CD14-positive monocyte (primary cell): ENCODE results near the gene ELAVL2. TPM values are rescaled to one million over a fixed set of nuclear protein-coding genes. Genes with fewer than 3 reads are reported as not detected.

Source experiments
- DNase-seq, 3 donors: peaks; one replicate each; pipeline ENCODE4 v3.0.0-alpha.2; 2011 to 2022
- H2AFZ ChIP-seq: 2 replicates; pipeline ENCODE4 v1.6.0; 2012; ENCODE audit warnings: mild to moderate bottlenecking, low read depth, low read length, inconsistent platforms; ENCODE audit not compliant: insufficient read depth, poor library complexity, severe bottlenecking
- H3K27ac ChIP-seq, 2 donors: 1 replicate in 1 of 2; 2 replicates in 1 of 2; pipeline ENCODE4 v1.5.1; 2012 to 2013; ENCODE audit warnings: low read length in 2 of 2, control low read depth in 1 of 2, inconsistent platforms in 1 of 2, low read depth in 1 of 2, mild to moderate bottlenecking in 1 of 2
- H3K27me3 ChIP-seq, 2 donors: one replicate each; pipeline versions ENCODE4 v1.6.0 to v1.6.1; 2011 to 2013; ENCODE audit warnings: low read length in 2 of 2; ENCODE audit not compliant: control insufficient read depth in 2 of 2, insufficient read depth in 2 of 2
- H3K36me3 ChIP-seq, 2 donors: replicated peaks in 1 of 2; 1 replicate in 1 of 2; 2 replicates in 1 of 2; pipeline versions ENCODE4 v1.5.1 to v1.6.1; 2012 to 2013; ENCODE audit warnings: low read length in 2 of 2, control low read depth in 1 of 2, inconsistent platforms in 1 of 2, mild to moderate bottlenecking in 1 of 2; ENCODE audit not compliant: insufficient read depth in 2 of 2, control insufficient read depth in 1 of 2
- H3K4me1 ChIP-seq, 2 donors: 1 replicate in 1 of 2; 2 replicates in 1 of 2; pipeline versions ENCODE4 v1.5.1 to v1.6.1; 2012 to 2013; ENCODE audit warnings: low read length in 2 of 2, control low read depth in 1 of 2, inconsistent platforms in 1 of 2, mild to moderate bottlenecking in 1 of 2, moderate library complexity in 1 of 2; ENCODE audit not compliant: insufficient read depth in 2 of 2, control insufficient read depth in 1 of 2
- H3K4me2 ChIP-seq: replicated peaks from 2 replicates; pipeline ENCODE3; 2012; ENCODE audit warnings: low read length, moderate library complexity, mild to moderate bottlenecking; ENCODE audit not compliant: poor library complexity, severe bottlenecking; ENCODE audit errors: extremely low read depth
- H3K4me3 ChIP-seq, 3 experiments: fragments of 200-600 bp in 1 of 3; sonication (generic) in 1 of 3; replicated peaks in 1 of 3; 1 replicate in 2 of 3; 2 replicates in 1 of 3; pipeline ENCODE4 v1.5.1; 2011 to 2013; ENCODE audit warnings: low read length in 3 of 3, mild to moderate bottlenecking in 3 of 3, control low read depth in 2 of 3, low read depth in 2 of 3, inconsistent platforms in 1 of 3, moderate library complexity in 1 of 3
- H3K79me2 ChIP-seq: 2 replicates; pipeline ENCODE4 v1.6.0; 2012; ENCODE audit warnings: mild to moderate bottlenecking, control low read depth, inconsistent platforms, low read length, moderate library complexity; ENCODE audit not compliant: insufficient read depth
- H3K9ac ChIP-seq: 2 replicates; pipeline ENCODE4 v1.6.0; 2017; ENCODE audit warnings: low read length, mild to moderate bottlenecking; ENCODE audit not compliant: insufficient read depth, poor library complexity, severe bottlenecking
- H3K9me3 ChIP-seq, 2 donors: replicated peaks in 1 of 2; 1 replicate in 1 of 2; 2 replicates in 1 of 2; pipeline versions ENCODE4 v1.5.1 to v1.6.1; 2012 to 2013; ENCODE audit warnings: low read length in 2 of 2, control low read depth in 1 of 2; ENCODE audit not compliant: control insufficient read depth in 1 of 2, insufficient read depth in 1 of 2
- H4K20me1 ChIP-seq: 2 replicates; pipeline ENCODE4 v1.6.0; 2012; ENCODE audit warnings: mild to moderate bottlenecking, low read length, control low read depth, moderate library complexity; ENCODE audit not compliant: insufficient read depth
- H3K27ac Mint-ChIP-seq, 7 donors: one replicate each; pipeline ENCODE4 v1.8.0; 2020; ENCODE audit warnings: mild to moderate bottlenecking in 7 of 7, mixed read lengths in 7 of 7, moderate library complexity in 6 of 7, inconsistent platforms in 2 of 7
- H3K27me3 Mint-ChIP-seq, 3 donors: one replicate each; pipeline ENCODE4 v1.8.0; 2021 to 2022; ENCODE audit warnings: low read depth in 3 of 3, mild to moderate bottlenecking in 3 of 3, mixed read lengths in 3 of 3, moderate library complexity in 3 of 3, inconsistent platforms in 1 of 3
- H3K36me3 Mint-ChIP-seq, 2 donors: one replicate each; pipeline ENCODE4 v1.8.0; 2020; ENCODE audit warnings: mixed read lengths in 2 of 2, inconsistent platforms in 1 of 2, mild to moderate bottlenecking in 1 of 2
- H3K4me1 Mint-ChIP-seq: one replicate; pipeline ENCODE4 v1.8.0; 2020; ENCODE audit warnings: mild to moderate bottlenecking, mixed read lengths
- H3K4me3 Mint-ChIP-seq, 2 donors: one replicate each; pipeline ENCODE4 v1.8.0; 2020; ENCODE audit warnings: mild to moderate bottlenecking in 2 of 2, mixed read lengths in 2 of 2, moderate library complexity in 1 of 2
- H3K9me3 Mint-ChIP-seq, 7 donors: one replicate each; pipeline ENCODE4 v1.8.0; 2020 to 2022; ENCODE audit warnings: mixed read lengths in 7 of 7, mild to moderate bottlenecking in 6 of 7, moderate library complexity in 6 of 7, inconsistent platforms in 2 of 7
- WGBS: methylation state at CpG from one replicate; pipeline ENCODE4 v1.1.5; 2013; ENCODE audit warnings: missing lambda C conversion rate; ENCODE audit not compliant: insufficient coverage; 5-methylcytosine and 5-hydroxymethylcytosine counted together
- intact Hi-C, 2 donors: fragments of 100-400 bp; cut with micrococcal nuclease; formaldehyde crosslinking; loops; one replicate each; pipeline versions ENCODE4 v1.15.0 to v1.15.1; 2023
- polyA plus RNA-seq, 3 donors: library from polyadenylated mRNA; depleted of rRNA in 1 of 3; unstranded in 2 of 3; stranded (reverse) in 1 of 3; fragments of 300-500 nt in 2 of 3; fragments of >200 nt in 1 of 3; fragmentation: Illumina TruSeq in 2 of 3; gene quantifications; 1 replicate in 2 of 3; 2 replicates in 1 of 3; pipeline ENCODE4 v1.2.3, GENCODE V29; 2012 to 2021
- TF ChIP-seq, protein P1 (sequence below): fragments of 200-600 bp; IDR thresholded peaks from one replicate; pipeline ENCODE4 v1.8.0; 2022; ENCODE audit warnings: antibody characterized with exemption, mild to moderate bottlenecking

ELAVL2 gene
- polyA plus RNA-seq, 3 donors = not detected

GRCh38 chr9:23659346-23660006 is 166.6 kb downstream of the ELAVL2 start:
- Mint-ChIP-seq H3K4me1 (no peaks in the 10 kb centered on the region), H3K36me3 (no peaks in the 10 kb centered on the region), H3K9me3 (peaks cover 2 to 7% (median 5%) of the 10 kb centered on the region in 7 donors), H3K27ac (no peak overlapping the region), H3K27me3 (no peaks in the 10 kb centered on the region), H3K4me3 (no peak overlapping the region)
- Histone ChIP-seq H3K27me3 (no peaks in the 10 kb centered on the region), H2AFZ (no peak overlapping the region), H3K36me3 (no peaks in the 10 kb centered on the region), H4K20me1 (no peaks in the 10 kb centered on the region), H3K9ac (no peak overlapping the region), H3K4me1 (no peaks in the 10 kb centered on the region), H3K9me3 (peaks cover 0 to 10% of the 10 kb centered on the region in 2 donors), H3K27ac (no peak overlapping the region), H3K79me2 (no peaks in the 10 kb centered on the region), H3K4me3 (no peak overlapping the region), H3K4me2 (no peak overlapping the region)
- TF ChIP-seq, protein P1, sequence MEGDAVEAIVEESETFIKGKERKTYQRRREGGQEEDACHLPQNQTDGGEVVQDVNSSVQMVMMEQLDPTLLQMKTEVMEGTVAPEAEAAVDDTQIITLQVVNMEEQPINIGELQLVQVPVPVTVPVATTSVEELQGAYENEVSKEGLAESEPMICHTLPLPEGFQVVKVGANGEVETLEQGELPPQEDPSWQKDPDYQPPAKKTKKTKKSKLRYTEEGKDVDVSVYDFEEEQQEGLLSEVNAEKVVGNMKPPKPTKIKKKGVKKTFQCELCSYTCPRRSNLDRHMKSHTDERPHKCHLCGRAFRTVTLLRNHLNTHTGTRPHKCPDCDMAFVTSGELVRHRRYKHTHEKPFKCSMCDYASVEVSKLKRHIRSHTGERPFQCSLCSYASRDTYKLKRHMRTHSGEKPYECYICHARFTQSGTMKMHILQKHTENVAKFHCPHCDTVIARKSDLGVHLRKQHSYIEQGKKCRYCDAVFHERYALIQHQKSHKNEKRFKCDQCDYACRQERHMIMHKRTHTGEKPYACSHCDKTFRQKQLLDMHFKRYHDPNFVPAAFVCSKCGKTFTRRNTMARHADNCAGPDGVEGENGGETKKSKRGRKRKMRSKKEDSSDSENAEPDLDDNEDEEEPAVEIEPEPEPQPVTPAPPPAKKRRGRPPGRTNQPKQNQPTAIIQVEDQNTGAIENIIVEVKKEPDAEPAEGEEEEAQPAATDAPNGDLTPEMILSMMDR = no peak
- no peak for DNase-seq
- intact Hi-C loops = no loop called here
- 81% methylated on average over 4 of the region's 6 CpGs for WGBS

GRCh38 chr9:23658376-23659258 is 167.4 kb downstream of the ELAVL2 start:
- Mint-ChIP-seq H3K36me3 (no peaks in the 10 kb centered on the region), H3K4me3 (no peak overlapping the region), H3K27me3 (no peaks in the 10 kb centered on the region), H3K4me1 (no peaks in the 10 kb centered on the region), H3K27ac (no peak overlapping the region), H3K9me3 (peaks cover 2 to 7% (median 5%) of the 10 kb centered on the region in 7 donors)
- 93% methylated on average over 5 of the region's 10 CpGs for WGBS
- H3K9ac ChIP-seq = no peak overlapping the region
- no peaks in the 10 kb centered on the region for H3K79me2 ChIP-seq
- no peaks in the 10 kb centered on the region for H3K4me1 ChIP-seq
- no peaks in the 10 kb centered on the region for H3K27me3 ChIP-seq
- no peak overlapping the region for H2AFZ ChIP-seq
- H3K4me2 ChIP-seq = no peak overlapping the region
- no peak overlapping the region for H3K4me3 ChIP-seq
- no peak overlapping the region for H3K27ac ChIP-seq
- intact Hi-C loops = no loop called here
- H4K20me1 ChIP-seq = no peaks in the 10 kb centered on the region
- H3K9me3 ChIP-seq = peaks cover 0 to 10% of the 10 kb centered on the region in 2 donors
- TF ChIP-seq, protein P1 = no peak
- no peak for DNase-seq
- H3K36me3 ChIP-seq = no peaks in the 10 kb centered on the region
